Neural cell (in vitro differentiated cells): Measurements from ENCODE around the gene ARFGEF3. TPM values are rescaled to one million over a fixed set of nuclear protein-coding genes. Genes with fewer than 3 reads are reported as not detected.

Experiments used
- H2AFZ ChIP-seq: fragments of 200-600, 300-800 bp; sonication (generic), shearing (Covaris generic); 2 replicates; pipeline ENCODE4 v1.6.0; 2014; ENCODE audit warnings: low read depth, mild to moderate bottlenecking, antibody characterized with exemption, low read length, moderate library complexity
- H3F3A ChIP-seq: fragments of 200-600 bp; shearing (Covaris generic); 2 replicates; pipeline ENCODE4 v1.6.1; 2016; ENCODE audit warnings: mild to moderate bottlenecking, moderate library complexity, mixed read lengths, antibody characterized with exemption, low read length; ENCODE audit not compliant: insufficient read depth, poor library complexity, severe bottlenecking
- H3K27ac ChIP-seq: fragments of 200-600, 300-800 bp; sonication (generic), shearing (Covaris generic); 2 replicates; pipeline ENCODE4 v1.5.1; 2014; ENCODE audit warnings: mild to moderate bottlenecking, low read length, moderate library complexity
- H3K27me3 ChIP-seq: fragments of 300-800, 200-600 bp; sonication (generic), shearing (Covaris generic); 2 replicates; pipeline ENCODE4 v1.6.0; 2014; ENCODE audit warnings: mild to moderate bottlenecking, low read depth, low read length, moderate library complexity; ENCODE audit not compliant: insufficient read depth
- H3K36me3 ChIP-seq: fragments of 300-800, 200-600 bp; sonication (generic), shearing (Covaris generic); 2 replicates; pipeline ENCODE4 v1.5.1; 2014; ENCODE audit warnings: mild to moderate bottlenecking, antibody characterized with exemption, low read length, moderate library complexity; ENCODE audit not compliant: insufficient read depth
- H3K4me2 ChIP-seq: fragments of 300-800, 200-600 bp; sonication (generic), shearing (Covaris generic); 2 replicates; pipeline ENCODE4 v1.6.0; 2014; ENCODE audit warnings: mild to moderate bottlenecking, low read length
- H3K4me3 ChIP-seq: fragments of 300-800, 200-600 bp; sonication (generic), shearing (Covaris generic); 2 replicates; pipeline ENCODE4 v1.5.1; 2014; ENCODE audit warnings: mild to moderate bottlenecking, low read length, moderate library complexity
- H3K79me2 ChIP-seq: fragments of 200-600 bp; shearing (Covaris generic); replicated peaks from 2 replicates; pipeline ENCODE4 v1.6.0; 2014; ENCODE audit warnings: mild to moderate bottlenecking, low read length, moderate library complexity; ENCODE audit not compliant: insufficient read depth
- H3K9ac ChIP-seq: fragments of 300-800, 200-600 bp; sonication (generic), shearing (Covaris generic); 2 replicates; pipeline ENCODE4 v1.6.1; 2016; ENCODE audit warnings: mild to moderate bottlenecking, low read length, mixed read lengths
- H3K9me2 ChIP-seq: fragments of 200-600 bp; shearing (Covaris generic); 2 replicates; pipeline ENCODE4 v1.6.1; 2016; ENCODE audit warnings: mild to moderate bottlenecking, low read length, mixed read lengths; ENCODE audit not compliant: insufficient read depth
- H3K9me3 ChIP-seq: fragments of 200-600, 300-800 bp; sonication (generic), shearing (Covaris generic); 2 replicates; pipeline ENCODE4 v1.6.1; 2016; ENCODE audit warnings: mild to moderate bottlenecking, mixed run types, low read length, moderate library complexity, mixed read lengths
- H4K20me1 ChIP-seq: fragments of 200-600 bp; shearing (Covaris generic); 2 replicates; pipeline ENCODE4 v1.6.1; 2016; ENCODE audit warnings: mild to moderate bottlenecking, mixed run types; ENCODE audit not compliant: insufficient read depth
- EP300 ChIP-seq: fragments of 450-650 bp; conservative IDR thresholded peaks from 2 replicates; pipeline ENCODE4 v1.6.1; 2014; ENCODE audit warnings: antibody characterized with exemption, mild to moderate bottlenecking, moderate library complexity; ENCODE audit not compliant: poor library complexity, severe bottlenecking
- EZH2 ChIP-seq: fragments of 200-600, 300-800 bp; shearing (Covaris generic), sonication (generic); IDR thresholded peaks from 2 replicates; pipeline ENCODE4 v1.6.1; 2014; ENCODE audit warnings: antibody characterized with exemption, low read length, borderline replicate concordance, mild to moderate bottlenecking; ENCODE audit not compliant: insufficient read depth, poor library complexity, severe bottlenecking
- MXI1 ChIP-seq: fragments of 450-650 bp; conservative IDR thresholded peaks from 2 replicates; pipeline ENCODE4 v1.6.1; 2014; ENCODE audit warnings: antibody characterized with exemption, mild to moderate bottlenecking; ENCODE audit not compliant: poor library complexity, severe bottlenecking
- POLR2AphosphoS5 ChIP-seq: IDR thresholded peaks from 2 replicates; pipeline ENCODE4 v1.6.1; 2012
- RAD21 ChIP-seq: fragments of 450-650 bp; conservative IDR thresholded peaks from 2 replicates; pipeline ENCODE4 v1.6.1; 2014; ENCODE audit warnings: antibody characterized with exemption, mild to moderate bottlenecking, moderate library complexity
- REST ChIP-seq: IDR thresholded peaks from 2 replicates; pipeline ENCODE4 v1.6.1; 2012; ENCODE audit warnings: borderline replicate concordance
- SMC3 ChIP-seq: fragments of 450-650 bp; conservative IDR thresholded peaks from 2 replicates; pipeline ENCODE4 v1.6.1; 2014; ENCODE audit warnings: antibody characterized with exemption, mild to moderate bottlenecking, moderate library complexity; ENCODE audit not compliant: poor library complexity
- TAF1 ChIP-seq: IDR thresholded peaks from 2 replicates; pipeline ENCODE4 v1.6.1; 2012; ENCODE audit warnings: low read depth
- polyA plus RNA-seq: library from polyadenylated mRNA; depleted of rRNA; stranded (reverse); fragments of >200 nt; gene quantifications from 2 replicates; pipeline ENCODE4 v1.2.3, GENCODE V29; 2014
- TF ChIP-seq, protein P1 (sequence below): fragments of 450-650 bp; IDR thresholded peaks from 2 replicates; pipeline ENCODE4 v1.5.1; 2014; ENCODE audit warnings: antibody characterized with exemption, mild to moderate bottlenecking, moderate library complexity; ENCODE audit not compliant: poor library complexity, severe bottlenecking

The ARFGEF3 gene
- polyA plus RNA-seq, 1 donor from 2014 or later = 4.6 TPM

DNA sequence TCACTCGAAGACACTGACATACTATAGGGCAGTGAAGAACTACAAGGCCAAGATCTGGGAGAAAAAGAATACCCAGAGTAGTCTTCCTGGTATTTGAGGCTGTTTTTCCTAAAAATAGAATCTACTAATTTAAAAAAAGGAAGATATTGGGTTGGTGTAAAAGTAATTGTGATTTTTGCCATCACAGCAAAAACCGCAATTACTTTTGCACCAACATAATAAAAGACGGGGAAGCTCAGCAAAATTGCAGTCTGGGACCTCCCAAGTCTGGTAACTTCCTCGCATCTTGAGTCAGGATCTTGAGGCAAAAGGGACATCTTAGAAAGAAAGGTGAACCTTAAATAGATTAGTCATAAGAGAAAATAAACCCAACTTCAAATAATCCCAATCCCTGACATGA lies 138.7 kb downstream of the ARFGEF3 start:
- Histone ChIP-seq H3K4me2 (no peak overlapping the region), H3K79me2 (no peaks in the 10 kb centered on the region), H3K9me3 (no peaks in the 10 kb centered on the region), H3K4me3 (no peak overlapping the region), H4K20me1 (no peaks in the 10 kb centered on the region), H3K27me3 (no peaks in the 10 kb centered on the region), H2AFZ (no peak overlapping the region), H3K9ac (no peak overlapping the region), H3K9me2 (no peaks in the 10 kb centered on the region), H3F3A (no peaks in the 10 kb centered on the region), H3K36me3 (peaks cover 7% of the 10 kb centered on the region), H3K27ac (no peak overlapping the region)
- TF ChIP-seq REST (no peak), RAD21 (no peak), TAF1 (no peak), SMC3 (no peak), EZH2 (no peak), EP300 (no peak), MXI1 (no peak), POLR2AphosphoS5 (no peak)
- TF ChIP-seq, protein P1, sequence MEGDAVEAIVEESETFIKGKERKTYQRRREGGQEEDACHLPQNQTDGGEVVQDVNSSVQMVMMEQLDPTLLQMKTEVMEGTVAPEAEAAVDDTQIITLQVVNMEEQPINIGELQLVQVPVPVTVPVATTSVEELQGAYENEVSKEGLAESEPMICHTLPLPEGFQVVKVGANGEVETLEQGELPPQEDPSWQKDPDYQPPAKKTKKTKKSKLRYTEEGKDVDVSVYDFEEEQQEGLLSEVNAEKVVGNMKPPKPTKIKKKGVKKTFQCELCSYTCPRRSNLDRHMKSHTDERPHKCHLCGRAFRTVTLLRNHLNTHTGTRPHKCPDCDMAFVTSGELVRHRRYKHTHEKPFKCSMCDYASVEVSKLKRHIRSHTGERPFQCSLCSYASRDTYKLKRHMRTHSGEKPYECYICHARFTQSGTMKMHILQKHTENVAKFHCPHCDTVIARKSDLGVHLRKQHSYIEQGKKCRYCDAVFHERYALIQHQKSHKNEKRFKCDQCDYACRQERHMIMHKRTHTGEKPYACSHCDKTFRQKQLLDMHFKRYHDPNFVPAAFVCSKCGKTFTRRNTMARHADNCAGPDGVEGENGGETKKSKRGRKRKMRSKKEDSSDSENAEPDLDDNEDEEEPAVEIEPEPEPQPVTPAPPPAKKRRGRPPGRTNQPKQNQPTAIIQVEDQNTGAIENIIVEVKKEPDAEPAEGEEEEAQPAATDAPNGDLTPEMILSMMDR = no peak

DNA sequence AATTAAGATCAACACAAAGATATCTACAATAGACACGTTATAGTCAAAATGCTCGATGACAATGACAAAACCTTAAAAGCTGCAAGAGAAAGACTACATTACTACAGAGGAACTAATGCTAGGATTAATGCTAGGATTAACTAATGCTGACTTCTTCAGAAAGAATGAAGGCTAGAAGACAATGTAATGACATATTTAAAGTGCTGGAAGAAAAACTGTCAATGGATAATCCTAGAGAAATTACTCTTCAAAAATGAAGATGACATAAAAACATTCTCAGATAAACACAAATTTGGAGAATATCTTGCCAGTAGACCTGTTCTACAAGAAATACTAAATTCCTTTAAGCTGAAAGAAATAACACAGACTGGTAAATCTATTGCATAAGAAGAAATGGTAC lies 140.8 kb downstream of the ARFGEF3 start:
- Histone ChIP-seq H3K27me3 (no peaks in the 10 kb centered on the region), H3K36me3 (peaks cover 7% of the 10 kb centered on the region), H3K9me3 (no peaks in the 10 kb centered on the region), H4K20me1 (no peaks in the 10 kb centered on the region), H3K9me2 (no peaks in the 10 kb centered on the region), H3K9ac (no peak overlapping the region), H3K79me2 (no peaks in the 10 kb centered on the region), H3F3A (no peaks in the 10 kb centered on the region), H3K4me2 (no peak overlapping the region), H3K27ac (no peak overlapping the region), H3K4me3 (no peak overlapping the region), H2AFZ (no peak overlapping the region)
- TF ChIP-seq EZH2 = no peak
- peak; percentile 74 for TF ChIP-seq EP300

DNA sequence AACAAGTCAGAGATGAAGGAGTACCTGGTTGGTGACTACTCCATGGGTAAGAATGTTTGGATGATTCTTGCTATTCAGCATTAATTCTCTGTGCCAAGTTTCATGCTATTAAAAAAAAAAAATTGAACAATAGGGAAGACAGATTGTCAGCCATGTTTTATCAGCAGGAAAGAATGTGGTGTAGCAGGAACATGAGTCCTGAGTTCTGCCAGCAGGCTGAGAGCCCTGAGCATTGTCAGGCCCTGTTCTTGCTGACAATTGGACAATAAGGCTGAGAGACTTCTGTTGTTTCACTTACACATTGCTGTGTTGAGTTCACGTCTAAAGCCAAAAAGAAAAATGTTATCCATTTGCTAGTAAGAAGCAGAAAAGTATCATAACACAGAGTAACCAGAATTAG lies 145.6 kb downstream of the ARFGEF3 start:
- Histone ChIP-seq H3K9me2 (no peaks in the 10 kb centered on the region), H3K27me3 (no peaks in the 10 kb centered on the region), H3K9ac (no peak overlapping the region), H3F3A (no peaks in the 10 kb centered on the region), H3K9me3 (no peaks in the 10 kb centered on the region), H2AFZ (no peak overlapping the region), H3K79me2 (no peaks in the 10 kb centered on the region), H4K20me1 (no peaks in the 10 kb centered on the region), H3K4me2 (no peak overlapping the region), H3K36me3 (no peaks in the 10 kb centered on the region), H3K4me3 (no peak overlapping the region), H3K27ac (no peak overlapping the region)
- TF ChIP-seq, protein P1 = no peak
- TF ChIP-seq REST = no peak
- no peak for TF ChIP-seq EZH2
- TF ChIP-seq RAD21 = no peak
- TF ChIP-seq SMC3 = no peak
- no peak for TF ChIP-seq EP300
- no peak for TF ChIP-seq MXI1
